GM19043 (cell line): Measurements from ENCODE around the gene TIGAR.

Source experiments
- ATAC-seq: cut with Tn5 transposase; IDR thresholded peaks from one replicate; pipeline ENCODE4 v1.9.1; 2021; ENCODE audit warnings: low read depth; ENCODE audit not compliant: unreplicated experiment

Gene TIGAR

DNA sequence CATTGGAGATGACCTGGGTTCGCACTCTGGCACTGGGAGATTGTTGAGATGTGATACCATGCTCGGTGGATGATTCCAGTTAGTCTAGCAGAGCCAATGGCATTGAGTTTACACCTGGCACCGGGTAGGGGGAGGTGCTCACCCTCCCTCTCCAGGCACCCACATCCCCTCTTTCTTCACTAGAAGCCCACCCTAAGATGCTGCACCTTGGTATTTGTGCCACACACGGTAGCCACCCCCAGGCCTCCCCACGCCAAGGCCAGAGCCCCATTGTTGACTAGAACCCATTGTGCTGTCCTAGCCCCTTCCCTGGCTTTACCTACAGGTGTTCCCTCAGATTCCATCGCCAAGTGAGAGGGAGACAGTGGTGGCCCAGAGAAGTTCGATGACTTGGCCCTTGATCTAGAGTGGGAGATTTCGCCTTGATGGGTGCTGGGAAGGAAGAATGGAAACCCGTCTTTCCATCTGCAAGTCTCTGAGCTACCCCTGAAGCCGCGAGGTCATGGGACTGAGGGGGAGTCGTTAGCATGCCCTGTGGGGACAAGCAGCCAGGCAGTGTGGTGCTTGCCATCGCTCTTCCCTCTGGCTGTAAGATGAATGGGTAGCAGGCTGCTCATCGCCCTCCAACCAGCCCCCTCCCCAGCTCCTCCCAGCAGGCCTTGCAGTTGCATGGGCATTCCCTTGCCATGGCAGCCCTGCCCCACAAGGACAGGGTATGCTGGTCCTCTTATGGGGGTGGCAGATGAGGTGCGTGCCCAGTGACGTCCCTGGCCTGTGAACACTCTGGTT is 38.7 kb upstream of the TIGAR start:
- ATAC-seq = no peak

GRCh38 chr12:4282892-4283511 is 38.0 kb upstream of the TIGAR start:
- ATAC-seq = no peak

- no peak for ATAC-seq
Observed at GRCh38 chr12:4283512-4284255, 37.3 kb upstream of the TIGAR start.

DNA sequence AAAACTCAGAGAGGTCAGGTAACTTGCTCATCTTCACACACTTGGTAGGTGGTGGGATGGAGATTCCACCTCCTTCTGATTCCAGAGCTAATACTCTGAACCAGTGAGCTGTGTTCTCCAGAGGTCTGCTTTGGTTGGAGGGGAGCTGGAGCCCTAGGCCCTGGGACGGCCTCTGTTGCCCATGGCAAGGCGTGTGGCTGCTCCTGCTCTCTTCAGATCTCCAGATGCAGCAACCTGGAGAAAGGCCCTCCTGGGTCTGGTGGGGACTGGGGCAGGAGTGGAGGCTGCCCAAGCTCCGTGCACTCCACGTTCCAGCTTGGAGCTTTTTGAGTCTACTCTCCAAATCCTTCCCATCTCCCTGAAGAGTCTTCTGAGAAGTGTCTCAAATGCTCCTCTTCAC is 36.7 kb upstream of the TIGAR start:
- ATAC-seq = no peak

DNA sequence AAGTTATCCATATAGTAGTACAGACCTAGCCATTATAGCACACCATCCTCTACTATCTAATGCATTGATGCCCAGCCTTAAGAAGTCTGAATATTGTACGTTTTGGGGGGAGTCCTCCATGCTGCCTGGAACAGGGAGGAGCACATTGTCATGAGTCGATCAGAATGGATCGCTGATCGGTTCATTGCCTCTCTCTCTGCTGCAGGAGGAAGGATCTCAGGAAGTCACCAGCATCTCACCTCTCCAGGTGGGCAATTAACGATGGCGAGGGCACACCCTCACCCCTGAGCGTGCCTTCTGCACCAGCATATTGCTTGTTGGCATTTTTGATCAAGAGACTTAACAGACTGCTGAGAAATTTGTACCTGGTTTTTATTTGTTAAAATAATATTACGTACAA is 35.9 kb upstream of the TIGAR start:
- ATAC-seq = no peak

GRCh38 chr12:4286228-4286627 is 34.8 kb upstream of the TIGAR start:
- ATAC-seq = no peak

GRCh38 chr12:4286771-4287317 is 34.2 kb upstream of the TIGAR start:
- ATAC-seq = no peak

DNA sequence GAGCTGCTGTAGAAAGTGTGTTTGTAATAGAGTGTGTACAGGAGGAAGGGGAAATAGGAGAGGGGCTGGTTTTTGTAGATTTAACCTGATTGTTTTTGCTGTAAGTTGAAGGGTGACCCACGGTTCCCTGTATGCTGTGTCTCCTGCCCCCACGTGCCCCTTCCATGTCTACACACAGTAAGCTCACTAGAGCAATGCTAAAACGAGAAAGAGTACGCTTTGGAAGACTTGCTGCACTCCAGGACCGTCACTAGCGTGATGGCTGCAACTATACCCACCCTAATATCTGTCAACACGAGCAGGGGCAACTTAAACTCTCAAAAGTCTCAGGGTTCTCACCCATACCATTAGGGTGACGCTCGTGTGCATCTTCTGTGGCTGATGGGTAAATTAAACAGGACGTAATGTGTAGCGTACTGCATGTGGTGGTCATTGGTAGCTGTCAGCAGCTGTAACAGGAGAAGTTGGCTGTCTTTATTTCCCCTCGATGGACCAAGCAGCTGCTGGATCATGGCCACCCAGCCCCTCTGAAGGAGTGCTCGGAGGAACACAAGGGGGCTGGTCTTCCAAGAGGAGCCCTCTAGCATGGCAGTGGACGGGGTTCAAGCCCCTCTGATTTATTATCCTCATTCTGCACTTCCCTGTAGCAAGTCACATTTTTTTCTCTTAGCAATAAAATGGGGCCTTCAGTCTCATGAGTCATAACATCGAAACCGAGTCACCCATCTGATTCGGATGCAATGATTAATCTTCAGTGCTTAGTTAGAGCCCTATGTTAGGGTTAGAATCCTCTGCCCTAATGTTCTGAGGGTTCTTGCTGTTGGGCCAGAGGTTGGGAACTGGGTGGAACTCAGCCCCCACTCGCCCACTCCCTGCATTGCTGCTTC is 33.4 kb upstream of the TIGAR start:
- no peak for ATAC-seq

GRCh38 chr12:4288296-4289131 is 32.5 kb upstream of the TIGAR start:
- no peak for ATAC-seq

GRCh38 chr12:4289231-4289878 is 31.7 kb upstream of the TIGAR start:
- ATAC-seq = no peak

GRCh38 chr12:4289998-4290790 is 30.8 kb upstream of the TIGAR start:
- no peak for ATAC-seq

GRCh38 chr12:4292341-4293073 is 28.5 kb upstream of the TIGAR start:
- ATAC-seq = no peak

DNA sequence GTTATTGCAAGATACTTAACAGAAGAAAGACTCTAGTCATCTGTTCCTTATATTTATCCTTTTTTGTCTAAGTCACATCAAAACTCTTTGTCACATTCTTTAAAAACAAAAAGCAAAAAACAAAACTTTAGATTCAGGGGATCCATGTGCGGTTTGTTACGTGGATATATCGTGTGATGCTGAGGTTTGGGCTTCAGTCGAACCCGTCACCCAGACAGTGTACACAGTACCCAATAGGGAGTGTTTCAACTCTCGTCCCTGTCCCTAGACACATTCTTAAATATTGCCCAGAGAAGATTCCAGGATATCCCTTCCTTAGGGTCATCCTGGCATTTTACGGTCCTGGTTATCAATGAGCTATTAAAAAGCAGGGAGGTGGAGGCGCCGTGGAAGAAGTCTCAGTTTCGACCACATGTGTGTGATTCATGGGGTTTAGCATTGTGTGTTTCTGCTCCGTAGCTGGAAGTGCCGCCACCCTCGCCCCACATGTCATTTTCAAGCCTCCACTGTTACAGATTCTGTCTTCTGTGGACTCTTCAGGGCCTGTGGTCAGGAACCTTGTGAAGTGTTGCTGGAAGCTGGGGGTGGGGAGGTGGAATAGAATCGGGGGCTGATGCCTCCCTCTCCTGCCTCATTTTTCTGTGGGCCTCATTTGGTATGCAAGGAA is 27.6 kb upstream of the TIGAR start:
- ATAC-seq = no peak

- ATAC-seq = no peak
Observed at GRCh38 chr12:4293966-4294505, 27.0 kb upstream of the TIGAR start.

DNA sequence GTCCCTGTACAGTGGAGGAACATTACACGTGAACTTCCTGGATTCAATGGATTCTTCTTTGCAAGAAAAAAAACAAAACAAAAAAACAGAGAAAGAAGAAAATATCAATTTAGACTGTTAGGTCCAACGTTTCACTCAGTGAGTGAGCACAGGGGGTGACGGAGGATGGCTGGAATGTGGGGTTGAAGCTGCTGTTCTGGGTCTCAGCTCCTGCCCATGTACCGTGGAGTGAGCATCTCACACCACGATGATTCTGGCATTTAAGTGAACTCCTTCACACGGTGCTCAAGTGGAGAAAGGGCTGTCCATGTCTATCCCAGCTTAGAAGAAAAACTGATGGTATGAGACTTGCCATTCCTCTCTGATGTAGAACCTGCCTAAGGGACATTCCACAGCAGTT is 24.3 kb upstream of the TIGAR start:
- no peak for ATAC-seq

DNA sequence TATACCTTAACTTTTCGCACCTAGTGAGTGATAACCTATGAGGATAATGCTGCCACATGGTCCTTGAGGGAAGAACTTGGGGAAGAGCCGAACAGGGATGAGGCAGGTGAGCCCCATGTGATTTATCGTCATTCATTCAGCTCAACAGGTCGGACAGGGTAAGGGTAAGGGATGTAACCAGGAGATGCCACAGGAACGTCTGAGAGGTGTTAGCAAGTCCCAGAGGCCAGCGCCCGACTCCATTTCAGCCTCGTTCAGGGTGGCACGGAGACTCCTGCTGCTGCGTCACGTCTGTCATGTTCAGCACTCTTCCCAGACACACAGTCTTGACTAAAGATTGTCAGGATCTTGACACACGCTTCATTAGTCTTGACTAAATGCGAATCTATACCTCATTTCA is 23.4 kb upstream of the TIGAR start:
- no peak for ATAC-seq

DNA sequence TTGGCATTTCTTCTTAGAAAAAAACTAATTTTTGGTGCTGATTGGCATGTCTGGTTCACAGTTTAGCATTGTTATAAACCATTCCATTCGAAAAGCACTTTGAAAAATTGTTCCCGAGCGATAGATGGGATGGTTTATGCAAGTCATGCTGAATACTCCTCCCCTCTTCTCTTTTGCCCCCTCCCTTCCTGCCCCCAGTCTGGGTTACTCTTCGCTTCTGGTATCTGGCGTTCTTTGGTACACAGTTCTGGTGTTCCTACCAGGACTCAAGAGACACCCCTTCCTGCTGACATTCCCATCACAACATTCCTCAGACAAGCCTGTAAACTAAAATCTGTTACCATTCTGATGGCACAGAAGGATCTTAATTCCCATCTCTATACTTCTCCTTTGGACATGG is 20.1 kb upstream of the TIGAR start:
- no peak for ATAC-seq
